ENCODE results near the gene ALB. TPM values are rescaled to one million over a fixed set of nuclear protein-coding genes. Genes with fewer than 3 reads are reported as not detected.

Gene ALB
- total and polyA plus RNA-seq, 2 of the 8 experiments (the other 6 are each of a cell fraction or from before 2014, with no cell fraction given) = 0.12 TPM; not detected in 1

DNA sequence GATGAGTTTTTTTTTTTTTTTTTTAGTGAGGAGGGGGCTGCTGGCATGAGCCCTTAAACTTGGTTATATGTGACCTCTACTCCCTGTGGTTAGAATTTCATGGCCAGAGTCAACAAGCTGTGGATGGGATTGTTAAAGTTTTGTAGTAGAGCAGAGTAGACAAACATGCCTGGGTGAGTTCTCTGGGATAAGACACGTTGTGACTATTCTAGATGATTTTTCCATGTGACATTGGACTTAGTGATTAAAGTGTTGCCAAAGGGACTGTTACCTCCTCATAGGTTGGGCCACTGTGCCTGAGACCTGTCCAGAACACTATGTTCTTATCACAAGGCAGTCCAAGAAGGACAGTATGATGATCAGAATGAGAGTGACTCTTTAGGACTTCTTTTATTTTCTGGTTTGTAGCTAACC is 28.8 kb upstream of the ALB start:
- FAIRE-seq (no peak), DNase-seq (ENCODE audit: low read depth in 1 of 2, low spot score in 2 of 2) (no peak)
- H2BK15ac ChIP-seq (ENCODE audit: low read length) = no peak overlapping the region
- H3K36me3 ChIP-seq (ENCODE audit: control insufficient read depth in 2 of 4, insufficient read depth in 4 of 4, low read length in 3 of 4) = peaks cover 0 to 3% (median 0%) of the 10 kb centered on the region in 4 experiments; a peak in 3 of 8 replicates
- H3K27ac ChIP-seq (ENCODE audit: low read depth, low read length) = no peak overlapping the region
- ChIA-PET POLR2A (ENCODE audit: partially characterized antibody) (no interaction called here), CTCF (ENCODE audit: partially characterized antibody) (interaction anchor here (1.0 kb wide), 1 partner anchor 15 kb away, joined by 3 read pairs; no protein-coding TSS in a partner anchor)
- no peaks in the 10 kb centered on the region; a peak in 2 of 7 replicates for H3K4me1 ChIP-seq (replicated peaks in 1 of 4; ENCODE audit: control insufficient read depth in 3 of 4, insufficient read depth in 4 of 4, low read length in 3 of 4)
- no peak overlapping the region for H3K9ac ChIP-seq (replicated peaks in 1 of 4; ENCODE audit: extremely low read depth in 1 of 4, low read depth in 3 of 4, low read length in 3 of 4)
- H4K91ac ChIP-seq (replicated peaks; ENCODE audit: insufficient read length, low read length) = no peak overlapping the region
- H4K8ac ChIP-seq (ENCODE audit: extremely low read depth, insufficient read depth, low read length) = no peak overlapping the region
- no peak overlapping the region for H3K23ac ChIP-seq (ENCODE audit: insufficient read length)
- H3K4me2 ChIP-seq (ENCODE audit: insufficient read depth in 1 of 2, low read depth in 2 of 2, low read length in 2 of 2) = no peak overlapping the region
- H2AK5ac ChIP-seq (ENCODE audit: low read depth, low read length) = no peak overlapping the region
- H4K5ac ChIP-seq (ENCODE audit: insufficient read length, low read depth, low read length) = no peak overlapping the region
- H3K23me2 ChIP-seq (ENCODE audit: low read depth, low read length) = no peaks in the 10 kb centered on the region
- H2BK120ac ChIP-seq (replicated peaks; ENCODE audit: low read depth, low read length) = no peak overlapping the region
- WGBS, 2 experiments (ENCODE audit: extremely low coverage in 1 of 2, insufficient coverage in 1 of 2, insufficient read length in 1 of 2, insufficient replicate concordance in 2 of 2, low coverage in 1 of 2, low lambda C conversion rate in 2 of 2, missing lambda C conversion rate in 1 of 2) = 94% methylated on average over 1 of the region's 1 CpG; no CpG with 5 or more reads in 1 of the 2 experiments
- H3K14ac ChIP-seq (ENCODE audit: insufficient read length) = no peak overlapping the region
- H3K79me2 ChIP-seq (ENCODE audit: control insufficient read depth in 1 of 2, insufficient read depth in 2 of 2, low read length in 2 of 2) = no peaks in the 10 kb centered on the region
- no peak for TF ChIP-seq RXRA (IDR thresholded peaks at IDR 0.05; ENCODE audit: insufficient read depth, low read depth, low read length)
- TF ChIP-seq BRCA1 (IDR thresholded peaks at IDR 0.05; ENCODE audit: low read depth, low read length) = no peak
- no peak for TF ChIP-seq MAFK (IDR thresholded peaks at IDR 0.05; ENCODE audit: low read depth, low read length)
- no peak for TF ChIP-seq NANOG (IDR thresholded peaks at IDR 0.05; ENCODE audit: insufficient read depth, low read depth, low read length, poor library complexity, severe bottlenecking)
- no peak for TF ChIP-seq POLR2A (IDR thresholded peaks at IDR 0.05; ENCODE audit: control extremely low read depth in 1 of 2, low read depth in 2 of 2, low read length in 2 of 2)
- TF ChIP-seq SIX5 (IDR thresholded peaks at IDR 0.05; ENCODE audit: low read depth, low read length) = no peak
- TF ChIP-seq, protein P1, sequence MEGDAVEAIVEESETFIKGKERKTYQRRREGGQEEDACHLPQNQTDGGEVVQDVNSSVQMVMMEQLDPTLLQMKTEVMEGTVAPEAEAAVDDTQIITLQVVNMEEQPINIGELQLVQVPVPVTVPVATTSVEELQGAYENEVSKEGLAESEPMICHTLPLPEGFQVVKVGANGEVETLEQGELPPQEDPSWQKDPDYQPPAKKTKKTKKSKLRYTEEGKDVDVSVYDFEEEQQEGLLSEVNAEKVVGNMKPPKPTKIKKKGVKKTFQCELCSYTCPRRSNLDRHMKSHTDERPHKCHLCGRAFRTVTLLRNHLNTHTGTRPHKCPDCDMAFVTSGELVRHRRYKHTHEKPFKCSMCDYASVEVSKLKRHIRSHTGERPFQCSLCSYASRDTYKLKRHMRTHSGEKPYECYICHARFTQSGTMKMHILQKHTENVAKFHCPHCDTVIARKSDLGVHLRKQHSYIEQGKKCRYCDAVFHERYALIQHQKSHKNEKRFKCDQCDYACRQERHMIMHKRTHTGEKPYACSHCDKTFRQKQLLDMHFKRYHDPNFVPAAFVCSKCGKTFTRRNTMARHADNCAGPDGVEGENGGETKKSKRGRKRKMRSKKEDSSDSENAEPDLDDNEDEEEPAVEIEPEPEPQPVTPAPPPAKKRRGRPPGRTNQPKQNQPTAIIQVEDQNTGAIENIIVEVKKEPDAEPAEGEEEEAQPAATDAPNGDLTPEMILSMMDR (IDR thresholded peaks at IDR 0.05; ENCODE audit: control extremely low read depth in 1 of 3, insufficient read depth in 1 of 3, low read depth in 1 of 3, low read length in 3 of 3) = no peak
- no peak for TF ChIP-seq PHF8 (conservative IDR thresholded peaks at IDR 0.05; ENCODE audit: low read depth, low read length)
- no peak for TF ChIP-seq HDAC2 (IDR thresholded peaks at IDR 0.05; ENCODE audit: borderline replicate concordance in 1 of 2, low read depth in 2 of 2, low read length in 2 of 2)
- no peak for TF ChIP-seq SAP30 (IDR thresholded peaks at IDR 0.05; ENCODE audit: insufficient read depth, insufficient replicate concordance, low read length)
- no peaks in the 10 kb centered on the region for H3K27me3 ChIP-seq (replicated peaks in 1 of 4; ENCODE audit: control insufficient read depth in 3 of 4, extremely low read depth in 1 of 4, insufficient read depth in 3 of 4, low read length in 3 of 4)
- H2AFZ ChIP-seq (ENCODE audit: low read length) = no peak overlapping the region
- peaks cover 7 to 8% of the 10 kb centered on the region in 2 experiments for H3K9me3 ChIP-seq (ENCODE audit: insufficient read depth in 2 of 2, low read depth in 1 of 2, low read length in 1 of 2)
- H2BK5ac ChIP-seq (ENCODE audit: low read depth, low read length) = no peak overlapping the region
- no peak overlapping the region for H3K56ac ChIP-seq (replicated peaks; ENCODE audit: insufficient read length, low read depth, low read length)
- no peak overlapping the region for H2BK20ac ChIP-seq (ENCODE audit: low read length)
- no peak overlapping the region for H3K18ac ChIP-seq (ENCODE audit: extremely low read depth, low read length)
- H3K79me1 ChIP-seq (ENCODE audit: low read depth, low read length) = no peaks in the 10 kb centered on the region
- H3K4me3 ChIP-seq (ENCODE audit: extremely low read depth in 1 of 4, insufficient read depth in 2 of 4, low read depth in 3 of 4, low read length in 4 of 4) = no peak overlapping the region
- no peak overlapping the region for H2BK12ac ChIP-seq (ENCODE audit: low read depth, low read length)
- no peaks in the 10 kb centered on the region for H4K20me1 ChIP-seq (replicated peaks in 1 of 2; ENCODE audit: control insufficient read depth in 1 of 2, insufficient read depth in 2 of 2, low read length in 2 of 2)
- H3K4ac ChIP-seq (replicated peaks; ENCODE audit: insufficient read length, low read depth, low read length) = no peak overlapping the region

Data from H1 (cell line).